ENCODE results near the gene ANXA1.

- TF ChIP-seq, protein P1, sequence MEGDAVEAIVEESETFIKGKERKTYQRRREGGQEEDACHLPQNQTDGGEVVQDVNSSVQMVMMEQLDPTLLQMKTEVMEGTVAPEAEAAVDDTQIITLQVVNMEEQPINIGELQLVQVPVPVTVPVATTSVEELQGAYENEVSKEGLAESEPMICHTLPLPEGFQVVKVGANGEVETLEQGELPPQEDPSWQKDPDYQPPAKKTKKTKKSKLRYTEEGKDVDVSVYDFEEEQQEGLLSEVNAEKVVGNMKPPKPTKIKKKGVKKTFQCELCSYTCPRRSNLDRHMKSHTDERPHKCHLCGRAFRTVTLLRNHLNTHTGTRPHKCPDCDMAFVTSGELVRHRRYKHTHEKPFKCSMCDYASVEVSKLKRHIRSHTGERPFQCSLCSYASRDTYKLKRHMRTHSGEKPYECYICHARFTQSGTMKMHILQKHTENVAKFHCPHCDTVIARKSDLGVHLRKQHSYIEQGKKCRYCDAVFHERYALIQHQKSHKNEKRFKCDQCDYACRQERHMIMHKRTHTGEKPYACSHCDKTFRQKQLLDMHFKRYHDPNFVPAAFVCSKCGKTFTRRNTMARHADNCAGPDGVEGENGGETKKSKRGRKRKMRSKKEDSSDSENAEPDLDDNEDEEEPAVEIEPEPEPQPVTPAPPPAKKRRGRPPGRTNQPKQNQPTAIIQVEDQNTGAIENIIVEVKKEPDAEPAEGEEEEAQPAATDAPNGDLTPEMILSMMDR (conservative IDR thresholded peaks at IDR 0.05 in 1 of 2, IDR thresholded peaks at IDR 0.05 in 1 of 2; ENCODE audit: low read depth in 1 of 2, low read length in 2 of 2): no peak
- TF ChIP-seq EZH2 (IDR thresholded peaks at IDR 0.05; ENCODE audit: low read length, missing control alignments): no peak
Measured at GRCh38 chr9:73146111-73146815, 5.4 kb upstream of the ANXA1 start.
